HL-60 (cell line): ENCODE measurements around the gene RENBP.

ENCODE experiments used
- CTCF ChIP-seq: IDR thresholded peaks from one replicate; pipeline ENCODE4 v1.5.1; 2011; ENCODE audit warnings: low read length, control low read depth, inconsistent platforms; ENCODE audit not compliant: insufficient read depth
- REST ChIP-seq: IDR thresholded peaks from 2 replicates; pipeline ENCODE4 v1.6.1; 2012; ENCODE audit warnings: low read depth; ENCODE audit not compliant: insufficient replicate concordance

DNA sequence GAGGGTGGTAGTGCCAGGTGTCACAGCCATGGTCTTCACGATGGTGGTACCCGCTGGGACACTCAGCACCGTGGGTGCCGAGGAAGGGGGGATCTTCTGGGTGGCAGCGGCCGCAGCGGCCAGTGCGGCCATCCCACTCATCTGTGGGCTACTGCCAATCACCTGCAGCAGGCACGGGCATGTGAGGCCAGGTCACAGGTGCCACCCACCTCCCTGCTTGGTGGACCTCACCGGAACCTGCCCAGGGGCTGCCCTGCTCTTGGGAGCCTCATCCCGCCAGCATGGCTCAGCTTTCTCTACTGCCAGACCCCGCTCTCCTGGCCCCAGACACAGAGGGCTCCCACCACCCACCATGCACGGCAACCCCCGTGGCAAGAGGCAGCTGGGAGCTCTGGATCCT is 14.2 kb upstream of the RENBP start:
- TF ChIP-seq CTCF (no peak), REST (no peak)
